ENCODE measurements around the gene BABAM2. TPM values are rescaled to one million over a fixed set of nuclear protein-coding genes. Genes with fewer than 3 reads are reported as not detected.

Gene BABAM2
- polyA plus RNA-seq, 6 donors from 2014 or later: 50.3 to 58.3 (median 55.6) TPM

GRCh38 chr2:28038722-28039121, 148.2 kb downstream of the BABAM2 start:
- Mint-ChIP-seq H3K27ac (peak overlapping the region in 1 of 6 donors; percentile 3), H3K4me3 (no peak overlapping the region), H3K4me1 (peaks cover 0 to 4% (median 0%) of the 10 kb centered on the region in 3 donors), H3K27me3 (no peaks in the 10 kb centered on the region), H3K36me3 (peaks cover 5 to 13% of the 10 kb centered on the region in 2 donors), H3K9me3 (no peaks in the 10 kb centered on the region)
- DNase-seq (no peak), ATAC-seq (ENCODE audit: low read depth in 2 of 2) (no peak)

GRCh38 chr2:28045676-28046351, 155.3 kb downstream of the BABAM2 start:
- no peak for ATAC-seq (ENCODE audit: low read depth in 2 of 2)
- no peak overlapping the region for H3K27ac Mint-ChIP-seq
- H3K4me1 Mint-ChIP-seq: no peaks in the 10 kb centered on the region

GRCh38 chr2:28046921-28047320, 156.4 kb downstream of the BABAM2 start:
- DNase-seq: no peak
- H3K27me3 Mint-ChIP-seq: no peaks in the 10 kb centered on the region
- H3K9me3 Mint-ChIP-seq: no peaks in the 10 kb centered on the region
- no peak for ATAC-seq (ENCODE audit: low read depth in 2 of 2)
- no peak overlapping the region for H3K4me3 Mint-ChIP-seq
- H3K27ac Mint-ChIP-seq: no peak overlapping the region
- peaks cover 0 to 3% (median 0%) of the 10 kb centered on the region in 3 donors for H3K4me1 Mint-ChIP-seq
- peaks cover 22 to 26% of the 10 kb centered on the region in 2 donors for H3K36me3 Mint-ChIP-seq

More at GRCh38 chr2:28045676-28046351, 155.3 kb downstream of the BABAM2 start:
- DNase-seq: no peak
- H3K4me3 Mint-ChIP-seq: no peak overlapping the region
- peaks cover 16 to 21% of the 10 kb centered on the region in 2 donors for H3K36me3 Mint-ChIP-seq
- H3K27me3 Mint-ChIP-seq: no peaks in the 10 kb centered on the region
- no peaks in the 10 kb centered on the region for H3K9me3 Mint-ChIP-seq

GRCh38 chr2:28047681-28048080, 157.2 kb downstream of the BABAM2 start:
- Mint-ChIP-seq H3K4me3 (no peak overlapping the region), H3K36me3 (peaks cover 19 to 23% of the 10 kb centered on the region in 2 donors), H3K27ac (no peak overlapping the region), H3K27me3 (no peaks in the 10 kb centered on the region), H3K9me3 (no peaks in the 10 kb centered on the region), H3K4me1 (peaks cover 0 to 3% (median 0%) of the 10 kb centered on the region in 3 donors)
- ATAC-seq (ENCODE audit: low read depth in 2 of 2): no peak
- DNase-seq: no peak

- Mint-ChIP-seq H3K27ac (no peak overlapping the region), H3K27me3 (no peaks in the 10 kb centered on the region), H3K9me3 (no peaks in the 10 kb centered on the region), H3K4me1 (peaks cover 0 to 3% (median 0%) of the 10 kb centered on the region in 3 donors), H3K36me3 (peaks cover 18 to 24% of the 10 kb centered on the region in 2 donors), H3K4me3 (no peak overlapping the region)
- ATAC-seq (ENCODE audit: low read depth in 2 of 2): no peak
- no peak for DNase-seq
These were observed 157.8 kb downstream of the BABAM2 start for GRCh38 chr2:28048341-28048740.

- Mint-ChIP-seq H3K4me3 (no peak overlapping the region), H3K9me3 (no peaks in the 10 kb centered on the region), H3K27me3 (no peaks in the 10 kb centered on the region), H3K27ac (peak overlapping the region in 2 of 6 donors; percentile 2 to 68), H3K4me1 (peaks cover 0 to 3% (median 0%) of the 10 kb centered on the region in 3 donors), H3K36me3 (peaks cover 18 to 27% of the 10 kb centered on the region in 2 donors)
- ATAC-seq (ENCODE audit: low read depth in 2 of 2): no peak
- no peak for DNase-seq
These were observed 158.9 kb downstream of the BABAM2 start for GRCh38 chr2:28049416-28049815.

GRCh38 chr2:28049899-28050298, 159.4 kb downstream of the BABAM2 start:
- Mint-ChIP-seq H3K9me3 (no peaks in the 10 kb centered on the region), H3K27ac (peak overlapping the region in 2 of 6 donors; percentile 2 to 68), H3K4me1 (peaks cover 0 to 3% (median 0%) of the 10 kb centered on the region in 3 donors), H3K27me3 (no peaks in the 10 kb centered on the region), H3K36me3 (peaks cover 18 to 28% of the 10 kb centered on the region in 2 donors), H3K4me3 (no peak overlapping the region)
- DNase-seq (no peak), ATAC-seq (ENCODE audit: low read depth in 2 of 2) (no peak)

GRCh38 chr2:28052691-28053090, 162.2 kb downstream of the BABAM2 start:
- Mint-ChIP-seq H3K4me1 (peaks cover 0 to 3% (median 0%) of the 10 kb centered on the region in 3 donors), H3K9me3 (peaks cover 0 to 2% (median 0%) of the 10 kb centered on the region in 7 donors), H3K4me3 (no peak overlapping the region), H3K27ac (no peak overlapping the region), H3K27me3 (no peaks in the 10 kb centered on the region), H3K36me3 (peaks cover 12 to 22% of the 10 kb centered on the region in 2 donors)
- no peak for DNase-seq
- no peak for ATAC-seq (ENCODE audit: low read depth in 2 of 2)

- no peak overlapping the region for H3K27ac Mint-ChIP-seq
- H3K27me3 Mint-ChIP-seq: no peaks in the 10 kb centered on the region
- no peak for ATAC-seq (ENCODE audit: low read depth in 2 of 2)
- peaks cover 10 to 17% of the 10 kb centered on the region in 2 donors for H3K36me3 Mint-ChIP-seq
- H3K4me1 Mint-ChIP-seq: peaks cover 0 to 3% (median 0%) of the 10 kb centered on the region in 3 donors
- H3K9me3 Mint-ChIP-seq: peaks cover 0 to 2% (median 0%) of the 10 kb centered on the region in 7 donors
- no peak overlapping the region for H3K4me3 Mint-ChIP-seq
- DNase-seq: no peak
These were observed 163.1 kb downstream of the BABAM2 start for GRCh38 chr2:28053597-28053996.

GRCh38 chr2:28054916-28055315, 164.4 kb downstream of the BABAM2 start:
- peaks cover 0 to 2% (median 0%) of the 10 kb centered on the region in 7 donors for H3K9me3 Mint-ChIP-seq
- ATAC-seq (ENCODE audit: low read depth in 2 of 2): no peak

GRCh38 chr2:28055325-28055970, 164.9 kb downstream of the BABAM2 start:
- Mint-ChIP-seq H3K9me3 (peaks cover 0 to 2% (median 0%) of the 10 kb centered on the region in 7 donors), H3K36me3 (peaks cover 23 to 31% of the 10 kb centered on the region in 2 donors), H3K27me3 (no peaks in the 10 kb centered on the region), H3K27ac (no peak overlapping the region), H3K4me1 (peaks cover 0 to 3% (median 0%) of the 10 kb centered on the region in 3 donors), H3K4me3 (no peak overlapping the region)
- ATAC-seq (ENCODE audit: low read depth in 2 of 2): no peak
- DNase-seq: no peak

More at GRCh38 chr2:28054916-28055315, 164.4 kb downstream of the BABAM2 start:
- DNase-seq: no peak
- Mint-ChIP-seq H3K4me3 (no peak overlapping the region), H3K4me1 (peaks cover 0 to 3% (median 0%) of the 10 kb centered on the region in 3 donors), H3K36me3 (peaks cover 19 to 26% of the 10 kb centered on the region in 2 donors), H3K27me3 (no peaks in the 10 kb centered on the region), H3K27ac (peak overlapping the region in 1 of 6 donors; percentile 61)

- ATAC-seq (ENCODE audit: low read depth in 2 of 2) (no peak), DNase-seq (no peak)
- H3K4me1 Mint-ChIP-seq: no peaks in the 10 kb centered on the region
- H3K36me3 Mint-ChIP-seq: peaks cover 13 to 18% of the 10 kb centered on the region in 2 donors
- peaks cover 0 to 2% (median 0%) of the 10 kb centered on the region in 7 donors for H3K9me3 Mint-ChIP-seq
- no peaks in the 10 kb centered on the region for H3K27me3 Mint-ChIP-seq
- no peak overlapping the region for H3K4me3 Mint-ChIP-seq
- no peak overlapping the region for H3K27ac Mint-ChIP-seq
These were observed 168.3 kb downstream of the BABAM2 start for GRCh38 chr2:28058791-28059190.

GRCh38 chr2:28062867-28063266, 172.3 kb downstream of the BABAM2 start:
- Mint-ChIP-seq H3K36me3 (peaks cover 13 to 18% of the 10 kb centered on the region in 2 donors), H3K4me1 (no peaks in the 10 kb centered on the region), H3K4me3 (no peak overlapping the region), H3K9me3 (peaks cover 0 to 2% (median 0%) of the 10 kb centered on the region in 7 donors), H3K27me3 (no peaks in the 10 kb centered on the region), H3K27ac (peak overlapping the region in 1 of 6 donors; percentile 56)
- no peak for ATAC-seq (ENCODE audit: low read depth in 2 of 2)
- DNase-seq: no peak

Measured in naive B cell (primary cell).